GM23338 (cell line): Measurements from ENCODE around the gene ZMYND12.
"Not testable (repeated sequence)": the region's sequence is repeated elsewhere in the genome, so short reads cannot be mapped to it uniquely, and the experiment has no call there.

Experiments used
- CREB1 ChIP-seq: fragments of 250-450 bp; sonication (Bioruptor Pico); IDR thresholded peaks from 2 replicates; pipeline ENCODE4 v1.5.0; 2020; ENCODE audit warnings: low read depth, mild to moderate bottlenecking, moderate library complexity
- ETS1 ChIP-seq: IDR thresholded peaks from 2 replicates; pipeline ENCODE4 v1.6.1; 2016; ENCODE audit warnings: antibody characterized with exemption
- EZH2 ChIP-seq: fragments of 200-600 bp; sonication (generic); IDR thresholded peaks from one replicate; pipeline ENCODE4 v1.8.0; 2017; ENCODE audit warnings: antibody characterized with exemption, mild to moderate bottlenecking, low read depth; ENCODE audit not compliant: unreplicated experiment
- EZH2phosphoT487 ChIP-seq: fragments of 200-600 bp; sonication (generic); IDR thresholded peaks from one replicate; pipeline ENCODE4 v1.8.1; 2018; ENCODE audit warnings: antibody characterized with exemption; ENCODE audit not compliant: unreplicated experiment
- JUNB ChIP-seq: IDR thresholded peaks from one replicate; pipeline ENCODE4 v1.6.1; 2016; ENCODE audit warnings: antibody characterized with exemption; ENCODE audit not compliant: unreplicated experiment
- POLR2AphosphoS5 ChIP-seq: IDR thresholded peaks from 2 replicates; pipeline ENCODE4 v1.6.1; 2016; ENCODE audit warnings: antibody characterized with exemption, low read depth
- STAT1 ChIP-seq: IDR thresholded peaks from one replicate; pipeline ENCODE4 v1.6.1; 2016; ENCODE audit warnings: antibody characterized with exemption; ENCODE audit not compliant: unreplicated experiment
- ZNF114 ChIP-seq: fragments of 250-450 bp; sonication (Bioruptor Pico); IDR thresholded peaks from 2 replicates; pipeline ENCODE4 v1.5.0; 2020; ENCODE audit warnings: mild to moderate bottlenecking, moderate library complexity
- ZNF331 ChIP-seq: fragments of 250-450 bp; sonication (Bioruptor Pico); IDR thresholded peaks from 2 replicates; pipeline ENCODE4 v1.5.0; 2020; ENCODE audit warnings: low read depth, mild to moderate bottlenecking, moderate library complexity
- ZNF462 ChIP-seq: fragments of 250-450 bp; sonication (Bioruptor Pico); IDR thresholded peaks from 2 replicates; pipeline ENCODE4 v1.5.0; 2020; ENCODE audit warnings: mild to moderate bottlenecking, moderate library complexity
- TF ChIP-seq, protein P1 (sequence below), 2 experiments: fragments of 200-600 bp in 1 of 2; sonication (generic) in 1 of 2; conservative IDR thresholded peaks; 2 replicates each; pipeline versions ENCODE4 v1.5.1 to v1.6.1; 2016 to 2017; ENCODE audit warnings: antibody characterized with exemption in 2 of 2, low read depth in 2 of 2, mild to moderate bottlenecking in 2 of 2, moderate library complexity in 1 of 2
- TF ChIP-seq, protein P2 (sequence below): IDR thresholded peaks from one replicate; pipeline ENCODE4 v1.6.1; 2018; ENCODE audit warnings: antibody characterized with exemption; ENCODE audit not compliant: unreplicated experiment

- TF ChIP-seq, protein P1, sequence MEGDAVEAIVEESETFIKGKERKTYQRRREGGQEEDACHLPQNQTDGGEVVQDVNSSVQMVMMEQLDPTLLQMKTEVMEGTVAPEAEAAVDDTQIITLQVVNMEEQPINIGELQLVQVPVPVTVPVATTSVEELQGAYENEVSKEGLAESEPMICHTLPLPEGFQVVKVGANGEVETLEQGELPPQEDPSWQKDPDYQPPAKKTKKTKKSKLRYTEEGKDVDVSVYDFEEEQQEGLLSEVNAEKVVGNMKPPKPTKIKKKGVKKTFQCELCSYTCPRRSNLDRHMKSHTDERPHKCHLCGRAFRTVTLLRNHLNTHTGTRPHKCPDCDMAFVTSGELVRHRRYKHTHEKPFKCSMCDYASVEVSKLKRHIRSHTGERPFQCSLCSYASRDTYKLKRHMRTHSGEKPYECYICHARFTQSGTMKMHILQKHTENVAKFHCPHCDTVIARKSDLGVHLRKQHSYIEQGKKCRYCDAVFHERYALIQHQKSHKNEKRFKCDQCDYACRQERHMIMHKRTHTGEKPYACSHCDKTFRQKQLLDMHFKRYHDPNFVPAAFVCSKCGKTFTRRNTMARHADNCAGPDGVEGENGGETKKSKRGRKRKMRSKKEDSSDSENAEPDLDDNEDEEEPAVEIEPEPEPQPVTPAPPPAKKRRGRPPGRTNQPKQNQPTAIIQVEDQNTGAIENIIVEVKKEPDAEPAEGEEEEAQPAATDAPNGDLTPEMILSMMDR (conservative IDR thresholded peaks at IDR 0.05; ENCODE audit: low read depth in 2 of 2), result not testable (repeated sequence)
- not testable (repeated sequence) for TF ChIP-seq ZNF331 (CRISPR knock-in tag); CREB1 (CRISPR knock-in tag); JUNB; POLR2AphosphoS5; EZH2phosphoT487; EZH2; ZNF462 (CRISPR knock-in tag); ETS1; STAT1; ZNF114
- TF ChIP-seq, protein P2, sequence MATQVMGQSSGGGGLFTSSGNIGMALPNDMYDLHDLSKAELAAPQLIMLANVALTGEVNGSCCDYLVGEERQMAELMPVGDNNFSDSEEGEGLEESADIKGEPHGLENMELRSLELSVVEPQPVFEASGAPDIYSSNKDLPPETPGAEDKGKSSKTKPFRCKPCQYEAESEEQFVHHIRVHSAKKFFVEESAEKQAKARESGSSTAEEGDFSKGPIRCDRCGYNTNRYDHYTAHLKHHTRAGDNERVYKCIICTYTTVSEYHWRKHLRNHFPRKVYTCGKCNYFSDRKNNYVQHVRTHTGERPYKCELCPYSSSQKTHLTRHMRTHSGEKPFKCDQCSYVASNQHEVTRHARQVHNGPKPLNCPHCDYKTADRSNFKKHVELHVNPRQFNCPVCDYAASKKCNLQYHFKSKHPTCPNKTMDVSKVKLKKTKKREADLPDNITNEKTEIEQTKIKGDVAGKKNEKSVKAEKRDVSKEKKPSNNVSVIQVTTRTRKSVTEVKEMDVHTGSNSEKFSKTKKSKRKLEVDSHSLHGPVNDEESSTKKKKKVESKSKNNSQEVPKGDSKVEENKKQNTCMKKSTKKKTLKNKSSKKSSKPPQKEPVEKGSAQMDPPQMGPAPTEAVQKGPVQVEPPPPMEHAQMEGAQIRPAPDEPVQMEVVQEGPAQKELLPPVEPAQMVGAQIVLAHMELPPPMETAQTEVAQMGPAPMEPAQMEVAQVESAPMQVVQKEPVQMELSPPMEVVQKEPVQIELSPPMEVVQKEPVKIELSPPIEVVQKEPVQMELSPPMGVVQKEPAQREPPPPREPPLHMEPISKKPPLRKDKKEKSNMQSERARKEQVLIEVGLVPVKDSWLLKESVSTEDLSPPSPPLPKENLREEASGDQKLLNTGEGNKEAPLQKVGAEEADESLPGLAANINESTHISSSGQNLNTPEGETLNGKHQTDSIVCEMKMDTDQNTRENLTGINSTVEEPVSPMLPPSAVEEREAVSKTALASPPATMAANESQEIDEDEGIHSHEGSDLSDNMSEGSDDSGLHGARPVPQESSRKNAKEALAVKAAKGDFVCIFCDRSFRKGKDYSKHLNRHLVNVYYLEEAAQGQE, result not testable (repeated sequence)
Measured at GRCh38 chr1:42502031-42502430, 46.2 kb upstream of the ZMYND12 start.
